PC-3 (cell line): Measurements from ENCODE around the gene MROH8. TPM values are rescaled to one million over a fixed set of nuclear protein-coding genes. Genes with fewer than 3 reads are reported as not detected.

ENCODE experiments used
- ATAC-seq: fragments of 200-7000 bp; cut with Tn5 transposase; 2 replicates; pipeline ENCODE4 v1.9.1; 2020; ENCODE audit warnings: mild to moderate bottlenecking, moderate library complexity
- BruUV-seq: library from RNA; stranded (reverse); fragments of 400-500 nt; replicated peaks from 2 replicates; lab custom pipeline; 2021; lab: Mats Ljungman, UMichigan
- CTCF ChIA-PET: fragments of 300-600 bp; sonication (Branson Sonifier 250); formaldehyde crosslinking; loops from one replicate; lab custom pipeline; 2022; ENCODE audit warnings: antibody characterized with exemption; lab: Charles Lee
- POLR2A ChIA-PET: fragments of 300-600 bp; sonication (Branson Sonifier 250); formaldehyde crosslinking; loops from one replicate; lab custom pipeline; 2022; ENCODE audit warnings: antibody characterized with exemption; ENCODE audit not compliant: unreplicated experiment; lab: Charles Lee
- DNase-seq: peaks from one replicate; pipeline ENCODE4 v3.0.0-alpha.2; 2015
- H2AFZ ChIP-seq: fragments of 300-600 bp; sonication (generic); 2 replicates; pipeline ENCODE4 v1.6.0; 2016; ENCODE audit warnings: antibody characterized with exemption, low read length
- H3F3A ChIP-seq: fragments of 300-600 bp; sonication (generic); one replicate; pipeline ENCODE4 v1.6.0; 2017; ENCODE audit warnings: antibody characterized with exemption, low read length, control low read depth, mild to moderate bottlenecking; ENCODE audit not compliant: unreplicated experiment
- H3K27ac ChIP-seq: fragments of 300-600 bp; sonication (generic); 2 replicates; pipeline ENCODE4 v1.5.1; 2016; ENCODE audit warnings: mild to moderate bottlenecking, low read length
- H3K27me3 ChIP-seq: fragments of 300-600 bp; sonication (generic); 2 replicates; pipeline ENCODE4 v1.6.1; 2016; ENCODE audit warnings: low read length, mixed read lengths
- H3K36me3 ChIP-seq: fragments of 300-600 bp; sonication (generic); 2 replicates; pipeline ENCODE4 v1.6.1; 2016; ENCODE audit warnings: low read depth, mixed run types, low read length, mixed read lengths
- H3K4me1 ChIP-seq: fragments of 300-600 bp; sonication (generic); 2 replicates; pipeline ENCODE4 v1.5.1; 2016; ENCODE audit warnings: low read length; ENCODE audit not compliant: insufficient read depth
- H3K4me2 ChIP-seq: fragments of 300-600 bp; sonication (generic); 2 replicates; pipeline ENCODE4 v1.6.0; 2016; ENCODE audit warnings: low read length
- H3K4me3 ChIP-seq: fragments of 300-600 bp; sonication (generic); 2 replicates; pipeline ENCODE4 v1.5.1; 2016; ENCODE audit warnings: mild to moderate bottlenecking, low read length, mixed read lengths
- H3K79me2 ChIP-seq: fragments of 300-600 bp; sonication (generic); 2 replicates; pipeline ENCODE4 v1.6.1; 2017; ENCODE audit warnings: low read length, mixed read lengths
- H3K9ac ChIP-seq: fragments of 300-600 bp; sonication (generic); 2 replicates; pipeline ENCODE4 v1.6.0; 2016; ENCODE audit warnings: mild to moderate bottlenecking, low read length
- H3K9me2 ChIP-seq: fragments of 300-600 bp; sonication (generic); replicated peaks from 2 replicates; pipeline ENCODE4 v1.6.1; 2016; ENCODE audit warnings: mixed run types, low read length, mixed read lengths
- H3K9me3 ChIP-seq: fragments of 300-600 bp; sonication (generic); 2 replicates; pipeline ENCODE4 v1.6.1; 2016; ENCODE audit warnings: low read length, mixed read lengths
- H4K20me1 ChIP-seq: fragments of 300-600 bp; sonication (generic); 2 replicates; pipeline ENCODE4 v1.6.1; 2016; ENCODE audit warnings: low read length, mixed read lengths
- EZH2 ChIP-seq: fragments of 300-600 bp; sonication (generic); IDR thresholded peaks from one replicate; pipeline ENCODE4 v1.6.1; 2017; ENCODE audit warnings: antibody characterized with exemption, mild to moderate bottlenecking, low read length; ENCODE audit not compliant: unreplicated experiment
- EZH2phosphoT487 ChIP-seq: fragments of 300-600 bp; sonication (generic); IDR thresholded peaks from 2 replicates; pipeline ENCODE4 v1.6.1; 2018; ENCODE audit warnings: mild to moderate bottlenecking, antibody characterized with exemption, low read length, borderline replicate concordance
- intact Hi-C: fragments of 100-400 bp; cut with micrococcal nuclease; formaldehyde crosslinking; loops from 2 replicates; pipeline ENCODE4 v1.9.0; 2023
- total RNA-seq: library from RNA; depleted of rRNA; stranded (reverse); fragments of >200 nt; gene quantifications from 2 replicates; pipeline ENCODE4 v1.2.3, GENCODE V29; 2014; rRNA removed
- TF ChIP-seq, protein P1 (sequence below): fragments of 300-600 bp; sonication (generic); conservative IDR thresholded peaks from 2 replicates; pipeline ENCODE4 v1.5.1; 2017; ENCODE audit warnings: antibody characterized with exemption, low read depth, mild to moderate bottlenecking, low read length

Gene MROH8
- total RNA-seq, 1 experiment from 2014 or later: 0.98 TPM

DNA sequence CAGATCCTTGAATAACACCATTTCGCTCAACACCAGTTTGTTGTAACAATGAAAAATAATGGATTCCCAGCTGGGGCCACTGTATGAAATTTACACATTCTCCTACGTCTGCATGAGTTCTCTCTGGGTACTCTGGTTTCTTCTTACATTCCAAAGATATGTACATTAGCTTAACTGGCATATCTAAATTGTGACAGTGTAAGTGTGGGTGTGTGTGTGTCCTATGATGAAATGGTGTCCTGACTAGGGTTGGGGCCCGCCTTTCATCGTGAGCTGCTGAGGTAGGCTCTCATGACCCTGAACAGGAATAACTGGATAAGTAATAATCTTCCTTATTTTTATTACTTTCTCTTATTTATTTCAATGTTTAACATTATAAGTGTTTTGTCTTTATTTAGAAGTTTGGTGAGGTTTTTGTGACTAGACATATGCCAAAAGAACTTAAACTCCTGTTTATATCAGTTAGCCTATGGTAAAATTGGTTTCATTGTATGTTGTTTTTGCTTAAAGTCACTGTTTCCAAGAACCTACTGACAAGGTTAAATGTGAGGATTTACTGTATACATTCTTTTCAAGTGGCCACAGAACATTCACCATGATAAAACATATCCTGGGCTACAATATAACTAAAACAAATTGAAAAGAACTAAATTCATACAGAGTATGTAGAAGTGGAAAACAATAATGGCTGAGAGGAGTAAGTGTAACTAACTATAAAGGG is 126.0 kb downstream of the MROH8 start:
- CTCF ChIA-PET: no interaction called here
- TF ChIP-seq EZH2 (no peak), EZH2phosphoT487 (no peak)
- TF ChIP-seq, protein P1, sequence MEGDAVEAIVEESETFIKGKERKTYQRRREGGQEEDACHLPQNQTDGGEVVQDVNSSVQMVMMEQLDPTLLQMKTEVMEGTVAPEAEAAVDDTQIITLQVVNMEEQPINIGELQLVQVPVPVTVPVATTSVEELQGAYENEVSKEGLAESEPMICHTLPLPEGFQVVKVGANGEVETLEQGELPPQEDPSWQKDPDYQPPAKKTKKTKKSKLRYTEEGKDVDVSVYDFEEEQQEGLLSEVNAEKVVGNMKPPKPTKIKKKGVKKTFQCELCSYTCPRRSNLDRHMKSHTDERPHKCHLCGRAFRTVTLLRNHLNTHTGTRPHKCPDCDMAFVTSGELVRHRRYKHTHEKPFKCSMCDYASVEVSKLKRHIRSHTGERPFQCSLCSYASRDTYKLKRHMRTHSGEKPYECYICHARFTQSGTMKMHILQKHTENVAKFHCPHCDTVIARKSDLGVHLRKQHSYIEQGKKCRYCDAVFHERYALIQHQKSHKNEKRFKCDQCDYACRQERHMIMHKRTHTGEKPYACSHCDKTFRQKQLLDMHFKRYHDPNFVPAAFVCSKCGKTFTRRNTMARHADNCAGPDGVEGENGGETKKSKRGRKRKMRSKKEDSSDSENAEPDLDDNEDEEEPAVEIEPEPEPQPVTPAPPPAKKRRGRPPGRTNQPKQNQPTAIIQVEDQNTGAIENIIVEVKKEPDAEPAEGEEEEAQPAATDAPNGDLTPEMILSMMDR: no peak
- no TSS peak for BruUV-seq

More for the DNA sequence above, 126.0 kb downstream of the MROH8 start:
- Histone ChIP-seq H3K9ac (no peak overlapping the region), H3K27me3 (no peaks in the 10 kb centered on the region), H3K27ac (no peak overlapping the region), H2AFZ (no peak overlapping the region), H3K4me3 (no peak overlapping the region), H3K36me3 (peaks cover 20% of the 10 kb centered on the region; the same call in 1 of the 2 replicates), H3K4me1 (no peaks in the 10 kb centered on the region), H3K9me3 (no peaks in the 10 kb centered on the region), H3K79me2 (no peaks in the 10 kb centered on the region), H4K20me1 (no peaks in the 10 kb centered on the region), H3F3A (no peaks in the 10 kb centered on the region), H3K4me2 (no peak overlapping the region), H3K9me2 (no peaks in the 10 kb centered on the region)
- DNase-seq: no peak
- POLR2A ChIA-PET: no interaction called here
- intact Hi-C loops: no loop called here
- ATAC-seq: no peak

Other genes with a start within 250 kb of the MROH8 start
- 23.0 and 24.2 TPM in 2 replicates for gene SAMHD1, start 227.8 kb downstream of the MROH8 start, total RNA-seq
- gene RBL1, start 83.6 kb downstream of the MROH8 start, total RNA-seq: 17.3 and 41.1 TPM in 2 replicates
- 257 and 274 TPM in 2 replicates for gene RPN2, start 218 bp downstream of the MROH8 start, total RNA-seq
- not detected in 2 replicates for gene GHRH, start 82.3 kb upstream of the MROH8 start, total RNA-seq
- gene MANBAL, start 110.1 kb upstream of the MROH8 start, total RNA-seq: 21.9 and 27.5 TPM in 2 replicates
- gene SRC, start 166.6 kb upstream of the MROH8 start, total RNA-seq: 55.6 and 82.1 TPM in 2 replicates